Stromal cell of bone marrow (primary cell): ENCODE results near the gene POLR2E.
A peak's percentile ranks its signal among the peaks of the same experiment; 100 is the strongest.

ENCODE experiments used
- DNase-seq: peaks from one replicate; pipeline ENCODE4 v3.0.0-alpha.2; 2012; ENCODE audit warnings: low read depth

The POLR2E gene

GRCh38 chr19:1046836-1047695 is 48.1 kb downstream of the POLR2E start:
- DNase-seq, result no peak

- DNase-seq, result no peak
Observed at GRCh38 chr19:1046117-1046626, 49.0 kb downstream of the POLR2E start.

GRCh38 chr19:1045247-1045603 is 50.0 kb downstream of the POLR2E start:
- no peak for DNase-seq

- DNase-seq, result no peak
Observed at GRCh38 chr19:1042689-1043511, 52.3 kb downstream of the POLR2E start.

- DNase-seq, result no peak
Observed at GRCh38 chr19:1041835-1042685, 53.1 kb downstream of the POLR2E start.

GRCh38 chr19:1041272-1041834 is 53.8 kb downstream of the POLR2E start:
- no peak for DNase-seq

GRCh38 chr19:1040476-1041271 is 54.5 kb downstream of the POLR2E start:
- DNase-seq, result peak; percentile 87

- DNase-seq, result peak; percentile 91
Observed at GRCh38 chr19:1039646-1040475, 55.3 kb downstream of the POLR2E start, which contains the start of gene ABCA7. Gene ABCA7 (plus strand): TSS chr19:1040107. CDS start chr19:1041362, 1,255 bp downstream.

GRCh38 chr19:1038978-1039645 is 56.1 kb downstream of the POLR2E start:
- no peak for DNase-seq

GRCh38 chr19:1037621-1038064 is 57.5 kb downstream of the POLR2E start:
- DNase-seq, result no peak
